ENCODE measurements around the gene DLGAP1.

Gene DLGAP1

DNA sequence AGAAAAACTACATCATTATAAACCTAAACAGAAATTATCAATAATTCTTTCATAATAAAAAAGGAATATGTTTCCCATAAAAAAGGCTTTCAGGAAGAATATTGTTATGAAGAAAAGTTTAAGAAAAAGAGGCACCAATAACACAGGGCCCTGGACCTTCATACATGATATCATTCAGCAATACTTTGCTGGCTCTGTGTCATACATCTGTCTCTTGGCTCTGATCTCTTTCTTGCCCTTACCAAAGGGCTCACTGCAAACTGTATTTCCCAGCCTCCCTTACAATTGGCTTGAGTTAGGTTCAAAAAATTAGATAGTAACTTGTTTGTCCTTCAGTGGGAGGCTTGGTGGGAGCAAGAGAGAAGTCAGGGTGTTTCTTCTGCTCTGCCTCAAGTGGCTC, 506.1 kb downstream of the DLGAP1 start:
- Histone ChIP-seq H4K20me1 (ENCODE audit: low read depth, low read length) (no peaks in the 10 kb centered on the region), H3K27ac (ENCODE audit: low read depth, low read length) (no peak overlapping the region), H3K36me3 (ENCODE audit: low read length) (no peaks in the 10 kb centered on the region), H3K9me2 (replicated peaks; ENCODE audit: insufficient read depth, low read length) (no peaks in the 10 kb centered on the region), H3K9ac (ENCODE audit: low read length) (no peak overlapping the region), H3K4me2 (ENCODE audit: low read depth, low read length, poor library complexity, severe bottlenecking) (no peak overlapping the region), H3F3A (ENCODE audit: insufficient read depth) (no peaks in the 10 kb centered on the region), H2AFZ (ENCODE audit: low read depth, low read length, severe bottlenecking) (no peak overlapping the region), H3K9me3 (ENCODE audit: insufficient read depth, low read length) (no peaks in the 10 kb centered on the region), H3K4me3 (ENCODE audit: insufficient read depth, low read length, poor library complexity, severe bottlenecking) (no peak overlapping the region), H3K79me2 (ENCODE audit: insufficient read depth, low read length) (no peaks in the 10 kb centered on the region), H3K27me3 (ENCODE audit: low read length) (no peaks in the 10 kb centered on the region)
- no peak for TF ChIP-seq EZH2phosphoT487 (conservative IDR thresholded peaks at IDR 0.05; ENCODE audit: low read length)
- TF ChIP-seq, protein P1, sequence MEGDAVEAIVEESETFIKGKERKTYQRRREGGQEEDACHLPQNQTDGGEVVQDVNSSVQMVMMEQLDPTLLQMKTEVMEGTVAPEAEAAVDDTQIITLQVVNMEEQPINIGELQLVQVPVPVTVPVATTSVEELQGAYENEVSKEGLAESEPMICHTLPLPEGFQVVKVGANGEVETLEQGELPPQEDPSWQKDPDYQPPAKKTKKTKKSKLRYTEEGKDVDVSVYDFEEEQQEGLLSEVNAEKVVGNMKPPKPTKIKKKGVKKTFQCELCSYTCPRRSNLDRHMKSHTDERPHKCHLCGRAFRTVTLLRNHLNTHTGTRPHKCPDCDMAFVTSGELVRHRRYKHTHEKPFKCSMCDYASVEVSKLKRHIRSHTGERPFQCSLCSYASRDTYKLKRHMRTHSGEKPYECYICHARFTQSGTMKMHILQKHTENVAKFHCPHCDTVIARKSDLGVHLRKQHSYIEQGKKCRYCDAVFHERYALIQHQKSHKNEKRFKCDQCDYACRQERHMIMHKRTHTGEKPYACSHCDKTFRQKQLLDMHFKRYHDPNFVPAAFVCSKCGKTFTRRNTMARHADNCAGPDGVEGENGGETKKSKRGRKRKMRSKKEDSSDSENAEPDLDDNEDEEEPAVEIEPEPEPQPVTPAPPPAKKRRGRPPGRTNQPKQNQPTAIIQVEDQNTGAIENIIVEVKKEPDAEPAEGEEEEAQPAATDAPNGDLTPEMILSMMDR (IDR thresholded peaks at IDR 0.05; ENCODE audit: insufficient read depth, low read length, poor library complexity, severe bottlenecking), result no peak

DNA sequence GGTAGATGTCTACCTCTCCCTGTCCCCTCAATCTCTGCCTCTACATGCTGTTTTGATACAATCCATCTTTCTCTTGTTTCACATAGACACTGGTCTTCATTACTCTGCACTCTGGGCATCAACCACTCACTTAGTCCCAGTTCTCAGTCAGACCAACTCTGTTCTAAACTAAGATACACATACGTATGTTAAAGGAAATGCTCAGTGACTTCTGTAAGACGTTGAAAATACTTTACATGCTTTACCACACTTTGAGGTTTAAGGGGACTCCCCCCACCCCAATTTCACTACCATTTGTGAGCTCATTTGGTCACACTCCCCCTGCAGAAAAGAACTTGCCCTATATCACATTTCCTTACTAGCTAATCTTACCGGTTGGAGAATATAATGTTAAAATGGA, 507.7 kb downstream of the DLGAP1 start:
- Histone ChIP-seq H2AFZ (ENCODE audit: low read depth, low read length, severe bottlenecking) (no peak overlapping the region), H3F3A (ENCODE audit: insufficient read depth) (no peaks in the 10 kb centered on the region), H3K9ac (ENCODE audit: low read length) (no peak overlapping the region), H3K36me3 (ENCODE audit: low read length) (no peaks in the 10 kb centered on the region), H4K20me1 (ENCODE audit: low read depth, low read length) (no peaks in the 10 kb centered on the region), H3K27me3 (ENCODE audit: low read length) (no peaks in the 10 kb centered on the region), H3K9me3 (ENCODE audit: insufficient read depth, low read length) (no peaks in the 10 kb centered on the region), H3K27ac (ENCODE audit: low read depth, low read length) (no peak overlapping the region), H3K4me3 (ENCODE audit: insufficient read depth, low read length, poor library complexity, severe bottlenecking) (no peak overlapping the region), H3K79me2 (ENCODE audit: insufficient read depth, low read length) (no peaks in the 10 kb centered on the region), H3K9me2 (replicated peaks; ENCODE audit: insufficient read depth, low read length) (no peaks in the 10 kb centered on the region), H3K4me2 (ENCODE audit: low read depth, low read length, poor library complexity, severe bottlenecking) (no peak overlapping the region)
- TF ChIP-seq, protein P1 (IDR thresholded peaks at IDR 0.05; ENCODE audit: insufficient read depth, low read length, poor library complexity, severe bottlenecking), result no peak
- no peak for TF ChIP-seq EZH2phosphoT487 (conservative IDR thresholded peaks at IDR 0.05; ENCODE audit: low read length)

DNA sequence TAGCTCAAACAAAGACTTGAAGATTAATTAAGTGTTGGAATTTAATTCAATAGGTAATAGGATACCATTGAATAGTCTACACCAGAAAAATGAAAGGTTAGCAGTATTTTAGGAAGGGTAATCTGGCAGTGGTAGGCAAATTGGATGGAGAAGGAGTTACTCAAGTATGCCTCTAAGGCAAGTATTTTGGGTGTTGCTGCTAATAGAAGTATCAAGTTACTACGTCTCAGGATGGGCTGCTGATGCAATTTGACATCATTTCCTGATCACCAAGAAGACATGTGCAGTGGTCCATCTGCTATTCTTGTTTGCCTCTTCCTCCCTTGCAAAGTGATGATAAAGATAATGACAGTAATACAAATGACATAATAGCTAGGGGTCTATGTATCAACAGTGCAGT, 519.8 kb downstream of the DLGAP1 start:
- no peak for TF ChIP-seq EZH2phosphoT487 (conservative IDR thresholded peaks at IDR 0.05; ENCODE audit: low read length)
- TF ChIP-seq, protein P1 (IDR thresholded peaks at IDR 0.05; ENCODE audit: insufficient read depth, low read length, poor library complexity, severe bottlenecking), result no peak
- Histone ChIP-seq H3K4me2 (ENCODE audit: low read depth, low read length, poor library complexity, severe bottlenecking) (no peak overlapping the region), H3K36me3 (ENCODE audit: low read length) (no peaks in the 10 kb centered on the region), H3K9ac (ENCODE audit: low read length) (no peak overlapping the region), H3K9me3 (ENCODE audit: insufficient read depth, low read length) (no peaks in the 10 kb centered on the region), H2AFZ (ENCODE audit: low read depth, low read length, severe bottlenecking) (no peak overlapping the region), H3K27me3 (ENCODE audit: low read length) (no peaks in the 10 kb centered on the region), H3K9me2 (replicated peaks; ENCODE audit: insufficient read depth, low read length) (no peaks in the 10 kb centered on the region), H4K20me1 (ENCODE audit: low read depth, low read length) (no peaks in the 10 kb centered on the region), H3K27ac (ENCODE audit: low read depth, low read length) (no peak overlapping the region), H3K4me3 (ENCODE audit: insufficient read depth, low read length, poor library complexity, severe bottlenecking) (no peak overlapping the region), H3K79me2 (ENCODE audit: insufficient read depth, low read length) (no peaks in the 10 kb centered on the region), H3F3A (ENCODE audit: insufficient read depth) (no peaks in the 10 kb centered on the region)
